Epithelial cell of proximal tubule (primary cell): Measurements from ENCODE around the gene RASAL1. TPM values are rescaled to one million over a fixed set of nuclear protein-coding genes. Genes with fewer than 3 reads are reported as not detected.

ENCODE experiments used
- DNase-seq: peaks from one replicate; pipeline ENCODE4 v3.0.0-alpha.2; 2011; ENCODE audit warnings: low read depth
- H3K4me3 ChIP-seq: 2 replicates; pipeline ENCODE4 v1.5.1; 2011; ENCODE audit warnings: low read depth, mild to moderate bottlenecking, low read length
- CTCF ChIP-seq: conservative IDR thresholded peaks from 2 replicates; pipeline ENCODE4 v1.5.1; 2012; ENCODE audit warnings: low read depth, mild to moderate bottlenecking, low read length
- total RNA-seq: library from RNA; depleted of rRNA; stranded (reverse); fragments of >200 nt; gene quantifications from 2 replicates; pipeline ENCODE4 v1.2.3, GENCODE V29; 2015

The RASAL1 gene
- total RNA-seq, 1 donor from 2014 or later = 2.0 TPM

GRCh38 chr12:113140706-113141105, 5.1 kb upstream of the RASAL1 start:
- TF ChIP-seq CTCF = no peak
- H3K4me3 ChIP-seq = no peak overlapping the region
- DNase-seq = no peak

- H3K4me3 ChIP-seq = no peak overlapping the region
- no peak for TF ChIP-seq CTCF
- DNase-seq = peak; percentile 71
Observed at GRCh38 chr12:113138826-113139225, 3.3 kb upstream of the RASAL1 start.

GRCh38 chr12:113137861-113138783, 2.6 kb upstream of the RASAL1 start:
- no peak for DNase-seq
- no peak for TF ChIP-seq CTCF
- no peak overlapping the region for H3K4me3 ChIP-seq

GRCh38 chr12:113136990-113137511, 1.5 kb upstream of the RASAL1 start:
- no peak overlapping the region for H3K4me3 ChIP-seq
- no peak for DNase-seq
- TF ChIP-seq CTCF = no peak

- H3K4me3 ChIP-seq = peak overlapping the region; percentile 87
- TF ChIP-seq CTCF = no peak
- DNase-seq = no peak
Observed at GRCh38 chr12:113136128-113136989, 798 bp upstream of the RASAL1 start.

- peak; percentile 5 for TF ChIP-seq CTCF
- DNase-seq = no peak
- H3K4me3 ChIP-seq = peak overlapping the region; percentile 87
Observed at GRCh38 chr12:113134521-113134951, 1.0 kb downstream of the RASAL1 start.
